GM18951 (cell line): ENCODE data around the gene RIPOR3.
"Not testable (repeated sequence)": the region's sequence is repeated elsewhere in the genome, so short reads cannot be mapped to it uniquely, and the experiment has no call there.

Source experiments
- POLR2A ChIP-seq: IDR thresholded peaks from 4 replicates; pipeline ENCODE4 v1.6.1; 2011; ENCODE audit warnings: mild to moderate bottlenecking; ENCODE audit not compliant: insufficient read length, insufficient read depth; ENCODE audit errors: extremely low read depth
- in situ Hi-C: fragments of 300-500 bp; cut with MboI; formaldehyde crosslinking; loops from one replicate; pipeline ENCODE4 v1.12.0; 2022; ENCODE audit warnings: low sequenced_read_pairs, mixed read lengths, inconsistent platforms; ENCODE audit not compliant: unreplicated experiment

Gene RIPOR3

GRCh38 chr20:50550531-50550930, 140.8 kb downstream of the RIPOR3 start:
- in situ Hi-C loops = loop anchor here (5.0 kb wide), 1 partner anchor 38 kb away; the partner anchor contains the start of gene PTPN1
- no peak for TF ChIP-seq POLR2A

GRCh38 chr20:50548396-50548795, 142.9 kb downstream of the RIPOR3 start:
- no peak for TF ChIP-seq POLR2A
- in situ Hi-C loops = no loop called here

- no peak for TF ChIP-seq POLR2A
Observed at GRCh38 chr20:50547964-50548363, 143.4 kb downstream of the RIPOR3 start.

GRCh38 chr20:50546729-50547314, 144.5 kb downstream of the RIPOR3 start:
- in situ Hi-C loops = no loop called here
- TF ChIP-seq POLR2A = no peak

More at GRCh38 chr20:50547964-50548363, 143.4 kb downstream of the RIPOR3 start:
- in situ Hi-C loops = no loop called here

GRCh38 chr20:50545126-50545525, 146.2 kb downstream of the RIPOR3 start:
- TF ChIP-seq POLR2A = no peak
- in situ Hi-C loops = no loop called here

- in situ Hi-C loops = no loop called here
- no peak for TF ChIP-seq POLR2A
Observed at GRCh38 chr20:50543326-50543725, 148.0 kb downstream of the RIPOR3 start.

GRCh38 chr20:50541606-50542041, 149.7 kb downstream of the RIPOR3 start:
- no peak for TF ChIP-seq POLR2A
- in situ Hi-C loops = no loop called here

GRCh38 chr20:50540620-50541605, 150.4 kb downstream of the RIPOR3 start:
- in situ Hi-C loops = no loop called here
- TF ChIP-seq POLR2A = no peak

- in situ Hi-C loops = not testable (repeated sequence)
Observed at GRCh38 chr20:50539798-50540197, 151.5 kb downstream of the RIPOR3 start.

- no peak for TF ChIP-seq POLR2A
- in situ Hi-C loops = no loop called here
Observed at GRCh38 chr20:50538276-50538675, 153.1 kb downstream of the RIPOR3 start.

GRCh38 chr20:50537546-50538201, 153.7 kb downstream of the RIPOR3 start:
- no peak for TF ChIP-seq POLR2A
- in situ Hi-C loops = no loop called here

GRCh38 chr20:50536333-50536732, 155.0 kb downstream of the RIPOR3 start:
- in situ Hi-C loops = no loop called here
- TF ChIP-seq POLR2A = no peak
